GM18511 (cell line): ENCODE results near the gene CD24.
"Not testable (repeated sequence)": the region's sequence is repeated elsewhere in the genome, so short reads cannot be mapped to it uniquely, and the experiment has no call there.

Experiments used
- ATAC-seq: cut with Tn5 transposase; IDR thresholded peaks from one replicate; pipeline ENCODE4 v1.9.1; 2021; ENCODE audit warnings: mild to moderate bottlenecking, moderate library complexity; ENCODE audit not compliant: unreplicated experiment

The CD24 gene

DNA sequence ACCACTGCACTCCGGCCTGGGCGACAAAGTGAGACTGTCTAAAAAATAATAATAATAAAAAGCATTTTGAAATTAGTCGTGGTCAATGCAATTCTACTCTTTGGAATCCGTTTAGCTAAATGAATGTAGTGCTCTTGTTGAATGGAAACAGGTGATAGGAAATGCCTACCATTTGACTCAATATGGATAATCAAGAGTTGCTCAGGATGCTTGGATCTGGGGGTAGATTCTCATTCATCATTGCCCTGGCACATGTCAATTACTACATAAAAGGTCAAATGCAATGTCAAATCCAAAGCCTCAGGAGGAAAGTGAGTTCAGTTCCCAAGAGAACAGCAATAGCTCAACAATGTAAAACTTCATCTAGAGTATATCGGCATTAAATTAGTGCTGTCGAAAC lies 3.8 kb downstream of the CD24 start:
- not testable (repeated sequence) for ATAC-seq

DNA sequence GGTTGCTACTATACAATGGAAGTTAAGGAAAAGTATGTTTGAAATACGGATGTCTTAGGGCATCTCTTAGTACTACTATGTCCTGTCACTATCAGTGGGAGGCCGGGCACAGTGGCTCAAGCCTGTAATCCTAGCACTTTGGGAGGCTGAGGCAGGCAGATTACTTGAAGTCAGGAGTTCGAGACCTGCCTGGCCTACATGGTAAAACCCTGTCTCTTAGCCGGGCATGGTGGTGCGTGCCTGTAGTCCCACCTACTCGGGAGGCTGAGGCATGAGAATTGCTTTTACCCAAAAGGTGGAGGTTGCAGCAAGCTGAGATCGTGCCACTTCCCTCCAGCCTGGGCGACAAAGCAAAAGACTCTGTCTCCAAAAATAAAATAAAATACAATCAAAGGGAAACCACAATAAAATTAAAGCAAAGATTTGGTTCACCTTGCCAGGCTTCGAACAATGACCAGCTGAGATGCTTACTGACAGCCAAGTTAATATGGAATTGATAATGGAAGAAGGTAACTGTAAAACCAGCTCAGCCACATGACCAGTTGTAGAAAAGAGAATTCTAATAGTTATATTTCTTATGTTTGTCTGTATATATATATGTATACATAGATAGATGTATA lies 6.5 kb downstream of the CD24 start:
- no peak for ATAC-seq

DNA sequence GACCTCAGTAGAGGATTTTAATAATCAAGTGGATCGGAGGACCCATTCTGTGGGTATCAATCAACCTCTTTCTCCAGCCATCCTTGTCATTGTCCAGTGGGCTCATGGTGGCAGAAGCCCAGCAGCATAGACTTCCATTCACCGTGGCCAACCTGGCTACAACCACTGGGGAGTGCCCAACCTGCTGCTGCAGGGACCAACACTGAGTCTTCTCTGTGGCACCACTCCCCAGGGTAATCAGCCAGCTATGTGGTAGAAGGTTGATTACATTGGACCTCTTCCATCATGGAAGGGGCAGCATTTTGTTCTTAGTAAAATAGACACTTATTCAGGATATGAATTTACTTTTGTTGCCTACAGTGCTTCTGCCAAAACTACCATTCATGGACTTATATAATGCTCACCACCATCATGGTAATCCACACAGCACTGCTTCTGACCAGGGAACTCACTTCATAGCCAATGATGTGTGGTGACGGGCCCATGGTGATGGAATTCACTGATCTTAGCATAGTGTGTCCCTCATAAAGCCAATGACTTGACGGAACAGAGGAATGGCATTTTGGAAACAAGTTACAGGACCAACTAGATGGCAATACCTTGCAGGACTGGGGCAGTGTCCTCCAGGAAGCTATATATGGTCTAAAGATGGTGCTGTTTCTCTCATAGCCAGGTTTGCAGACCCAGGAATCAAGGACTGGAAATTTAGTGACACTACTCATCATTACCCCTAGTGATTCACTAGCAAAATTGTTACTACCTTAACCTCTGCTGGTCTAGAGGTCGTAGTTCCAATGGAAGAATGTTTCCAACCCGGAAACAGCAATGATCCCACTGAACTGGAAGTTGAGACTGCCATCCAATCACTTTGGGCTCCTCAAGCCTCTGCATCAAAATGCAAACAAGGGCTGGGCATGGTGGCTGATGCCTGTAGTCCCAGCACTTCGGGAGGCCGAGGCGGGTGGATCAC lies 7.6 kb downstream of the CD24 start:
- ATAC-seq, result no peak

DNA sequence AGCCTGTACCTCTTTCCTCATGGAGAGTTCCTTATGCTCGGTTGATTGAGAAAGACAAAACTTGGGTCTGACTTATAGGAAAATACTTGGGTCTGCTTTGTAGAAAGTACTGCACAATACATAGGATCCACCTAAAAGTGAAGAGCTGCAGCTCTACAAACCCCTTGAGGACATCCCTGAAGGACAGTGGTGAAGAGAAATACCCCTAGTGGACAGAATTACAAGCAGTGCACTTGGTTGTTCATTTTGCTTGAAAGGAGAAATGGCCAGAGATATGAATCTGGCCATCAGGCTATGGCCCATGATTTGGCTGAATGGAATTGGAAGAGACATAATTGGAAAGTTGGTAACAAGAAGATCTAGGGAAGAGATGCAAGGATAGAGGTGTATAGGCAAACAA lies 8.3 kb downstream of the CD24 start:
- ATAC-seq, result no peak

DNA sequence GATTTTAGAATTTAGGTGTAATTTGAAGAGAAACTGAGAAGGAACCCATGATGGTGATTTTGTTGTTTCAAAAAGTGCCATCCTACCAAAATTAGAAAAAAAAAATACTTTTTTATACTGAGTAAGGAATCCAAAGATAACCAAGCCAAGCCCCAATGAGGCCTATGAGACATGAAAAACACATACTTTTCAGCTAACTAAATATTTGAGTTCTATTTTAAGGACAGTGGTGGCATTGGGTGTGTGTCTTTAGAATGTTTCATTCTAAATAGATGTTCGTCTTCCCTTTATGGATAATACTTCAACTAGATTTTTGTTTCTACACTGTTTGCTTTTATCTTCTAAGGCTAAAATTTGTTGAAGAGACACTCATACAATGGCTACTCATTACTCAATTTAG lies 9.6 kb downstream of the CD24 start:
- no peak for ATAC-seq

DNA sequence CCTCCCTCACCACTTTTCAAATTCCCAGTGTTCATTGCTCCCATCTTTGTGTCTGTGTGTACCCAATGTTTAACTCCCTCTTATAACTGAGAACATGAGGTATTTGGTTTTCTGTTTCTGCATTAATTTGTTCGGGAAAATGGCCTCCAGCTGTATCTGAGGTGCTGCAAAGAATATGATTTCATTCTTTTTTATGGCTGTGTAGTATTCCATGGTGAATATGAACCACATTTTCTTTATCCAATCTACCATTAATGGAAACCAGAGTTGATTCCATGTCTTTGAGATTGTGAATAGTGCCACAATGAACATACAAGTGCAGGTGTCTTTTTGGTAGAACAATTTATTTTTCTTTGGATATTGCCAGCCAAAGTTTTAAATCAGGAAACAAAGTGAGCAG lies 10.4 kb downstream of the CD24 start:
- no peak for ATAC-seq

DNA sequence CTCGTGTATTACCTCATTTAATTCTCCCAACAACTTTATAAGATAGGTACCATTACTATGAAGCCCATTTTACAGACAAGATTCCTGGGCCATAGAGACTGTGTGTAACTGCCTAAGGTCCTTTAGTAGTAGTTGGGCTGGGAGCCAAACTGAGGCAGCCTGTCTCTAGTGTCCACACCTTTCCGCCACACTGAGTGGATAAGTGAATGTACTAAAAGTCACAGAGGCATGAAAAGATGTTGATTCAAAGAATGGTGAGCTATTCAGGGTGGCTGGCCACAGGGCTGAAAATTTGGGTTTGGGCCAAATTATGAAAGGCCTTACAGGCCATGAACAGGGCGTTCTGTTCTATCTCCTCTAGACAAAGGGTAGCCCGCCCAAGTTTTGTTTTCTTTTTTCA lies 11.0 kb downstream of the CD24 start:
- ATAC-seq, result no peak

DNA sequence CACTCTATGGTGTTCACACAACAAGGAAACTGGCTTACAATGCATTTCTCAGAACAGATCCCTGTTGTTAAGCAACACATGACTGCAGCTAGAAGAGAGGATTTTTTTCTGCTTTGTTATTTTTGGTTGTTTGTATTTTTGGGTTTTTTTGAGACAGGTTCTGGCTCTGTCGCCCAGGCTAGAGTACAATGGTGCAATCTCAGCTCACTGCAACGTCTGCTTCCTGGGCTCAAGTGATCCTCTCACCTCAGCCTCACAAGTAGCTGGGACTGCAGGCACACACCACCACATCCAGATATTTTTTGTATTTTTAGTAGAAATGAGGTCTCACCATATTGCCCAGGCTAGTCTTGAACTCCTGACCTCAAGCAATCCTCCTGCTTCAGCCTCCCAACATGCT lies 12.7 kb downstream of the CD24 start:
- no peak for ATAC-seq

DNA sequence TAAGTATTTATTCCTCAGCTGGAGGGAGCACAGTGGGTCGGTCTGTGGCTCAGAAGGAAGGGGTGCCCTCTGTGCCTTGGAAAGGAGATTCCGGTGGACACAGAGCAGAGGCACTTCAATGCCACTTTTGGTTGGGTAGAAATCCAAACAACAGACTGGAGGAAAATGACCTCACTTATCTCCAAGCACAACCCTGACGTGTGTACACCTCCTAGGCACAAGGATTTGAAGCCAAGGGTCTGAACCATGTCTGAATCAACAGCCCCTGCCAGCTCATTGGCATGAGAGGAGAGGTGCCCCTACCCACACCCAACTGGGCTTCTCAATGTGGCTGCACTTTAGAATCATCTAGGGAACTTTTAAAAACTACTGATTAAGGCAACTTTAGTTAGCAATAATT lies 13.4 kb downstream of the CD24 start:
- no peak for ATAC-seq

DNA sequence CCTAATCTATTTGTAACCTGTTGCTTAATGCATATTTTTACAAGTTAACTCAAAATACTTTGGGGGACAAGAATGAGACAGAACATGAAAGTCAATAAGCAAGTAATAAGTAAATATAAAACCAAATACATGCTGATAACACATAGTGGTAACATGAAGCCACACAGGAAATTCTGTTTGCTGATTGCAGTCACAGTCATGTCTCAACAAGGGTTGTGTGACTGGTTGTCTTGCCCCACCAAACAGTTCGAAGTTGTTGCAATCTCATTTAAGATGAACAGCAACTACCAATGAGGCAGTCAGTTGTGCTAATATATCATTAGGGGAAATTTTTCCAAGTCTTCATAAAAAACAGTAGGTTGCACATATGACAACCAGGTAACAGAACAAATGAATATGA lies 14.5 kb downstream of the CD24 start:
- ATAC-seq, result no peak

DNA sequence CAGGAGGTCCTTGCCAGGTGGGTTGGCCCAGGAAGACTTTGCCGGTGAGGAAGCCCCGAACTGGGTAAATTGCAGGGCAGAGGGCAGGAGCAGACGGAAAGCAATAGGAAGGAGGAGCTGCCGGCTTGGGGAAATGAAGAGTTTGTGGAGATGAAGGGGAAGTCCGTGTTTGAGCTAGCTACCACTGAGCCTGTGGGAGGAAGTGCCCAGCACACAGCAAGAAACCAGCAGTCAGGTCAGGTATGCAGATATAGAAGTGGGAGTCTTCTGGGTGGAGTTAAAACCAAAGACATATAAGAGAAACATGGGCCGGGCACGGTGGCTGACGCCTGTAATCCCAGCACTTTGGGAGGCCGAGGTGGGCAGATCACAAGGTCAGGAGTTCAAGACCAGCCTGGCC lies 34.7 kb downstream of the CD24 start:
- ATAC-seq, result peak; percentile 72

DNA sequence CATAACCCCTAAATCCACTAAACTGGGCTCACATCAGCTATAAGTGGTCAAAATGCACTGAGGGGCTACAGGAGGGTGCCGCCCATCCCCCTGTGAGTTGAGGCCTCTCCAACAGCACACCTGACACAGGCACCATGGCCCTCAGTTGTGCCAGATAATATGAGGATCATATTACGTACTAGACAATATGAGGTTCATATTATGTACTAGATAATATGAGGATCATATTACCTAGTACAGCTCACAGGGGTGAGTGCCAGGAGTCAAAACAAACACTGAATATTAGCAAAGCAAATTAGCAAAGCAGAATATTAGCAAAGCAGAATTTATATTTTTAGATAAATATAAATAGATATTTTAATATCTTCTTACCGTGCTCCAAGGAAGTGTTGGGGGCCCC lies 35.3 kb downstream of the CD24 start:
- ATAC-seq, result no peak

DNA sequence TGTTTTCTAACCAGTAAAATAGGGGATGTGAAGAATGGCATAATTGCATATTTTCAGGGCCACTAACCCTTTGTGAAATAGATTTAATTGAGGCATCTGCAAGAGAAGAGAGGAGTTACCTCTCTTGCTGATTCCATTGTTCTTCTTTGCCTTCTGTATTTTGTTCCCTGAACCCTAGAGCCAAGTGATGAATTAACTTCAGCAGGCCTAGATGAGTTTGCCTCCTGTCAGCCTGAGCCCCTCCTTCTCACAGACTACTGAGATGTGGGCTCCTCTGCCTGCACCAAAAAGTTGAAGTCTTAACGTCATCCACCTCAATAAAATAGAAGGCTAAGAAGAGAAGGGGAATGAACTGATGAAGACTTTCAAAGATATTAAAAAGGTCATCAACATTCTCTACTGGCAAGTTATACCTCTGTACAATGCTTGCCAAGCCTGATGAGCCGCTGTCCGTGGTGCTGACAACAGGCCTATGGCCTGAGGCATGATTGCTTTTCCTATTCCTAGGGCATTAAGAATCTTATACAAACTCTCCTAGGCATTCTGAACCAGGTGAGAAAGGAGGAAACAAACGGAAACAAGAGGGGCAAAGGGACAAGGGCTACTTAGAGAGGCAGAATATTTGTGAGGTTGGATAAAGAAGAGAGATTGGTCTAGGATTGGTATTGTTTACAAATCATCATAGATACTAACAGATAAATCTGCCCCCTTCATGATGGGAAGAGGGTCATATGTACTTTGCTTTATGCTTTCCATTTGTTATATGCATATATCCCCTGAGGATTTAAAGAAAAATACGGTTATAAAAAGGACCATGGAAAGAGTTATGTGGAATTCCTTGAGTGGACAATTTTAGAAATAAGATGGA lies 46.8 kb downstream of the CD24 start:
- ATAC-seq, result no peak

DNA sequence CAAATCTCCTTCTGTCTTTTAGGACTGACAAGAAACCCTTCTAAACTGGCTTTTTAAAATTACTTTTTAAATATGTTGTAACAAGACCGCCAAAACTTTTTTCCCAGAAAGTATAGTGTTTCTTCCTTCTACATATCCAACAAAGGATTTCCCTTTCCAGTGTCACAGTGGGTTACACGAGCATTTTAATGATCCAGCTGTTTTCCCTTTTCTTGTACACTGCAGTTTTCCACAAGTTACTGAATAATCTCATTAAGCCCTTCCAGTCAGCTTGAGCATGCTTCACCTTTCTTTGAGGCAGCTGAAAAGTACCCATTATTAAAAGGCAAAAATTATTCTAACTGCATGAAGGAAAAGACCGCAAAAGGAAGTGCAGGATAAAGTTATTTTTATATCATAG lies 48.6 kb downstream of the CD24 start:
- no peak for ATAC-seq

DNA sequence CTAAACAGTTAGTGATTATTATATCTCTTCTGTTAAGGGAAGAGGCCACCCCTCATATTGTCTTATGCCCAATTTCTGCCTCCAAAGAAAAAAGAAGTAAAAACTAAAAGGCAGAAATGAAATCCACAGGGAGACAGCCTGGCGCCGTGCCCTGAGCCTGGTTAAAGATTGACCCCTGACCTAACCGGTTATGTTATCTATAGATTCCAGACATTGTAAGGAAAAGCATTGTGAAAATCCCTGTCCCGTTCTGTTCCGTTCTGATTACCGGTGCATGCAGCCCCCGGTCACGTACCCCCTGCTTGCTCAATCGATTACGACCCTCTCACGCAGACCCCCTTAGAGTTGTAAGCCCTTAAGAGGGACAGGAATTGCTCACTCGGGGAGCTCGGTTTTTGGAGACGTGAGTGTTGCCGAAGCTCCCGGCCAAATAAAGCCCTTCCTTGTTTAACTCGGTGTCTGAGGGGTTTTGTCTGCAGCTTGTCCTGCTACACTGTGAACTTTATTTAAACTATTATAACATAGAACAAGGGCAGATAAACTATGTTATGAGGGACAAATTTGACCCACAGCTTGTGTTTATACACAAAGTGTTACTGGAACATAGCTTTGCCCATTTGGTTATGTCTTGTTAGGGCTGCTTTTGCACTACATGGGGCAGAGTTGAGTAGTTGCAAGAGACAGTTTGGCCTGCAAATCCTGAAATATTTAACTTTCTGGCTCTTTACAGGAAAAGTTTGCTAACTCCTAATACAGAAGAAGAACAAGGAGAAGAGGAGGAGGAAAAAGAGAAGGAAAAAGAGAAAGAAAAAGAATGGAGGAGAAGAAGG lies 49.6 kb downstream of the CD24 start:
- no peak for ATAC-seq

DNA sequence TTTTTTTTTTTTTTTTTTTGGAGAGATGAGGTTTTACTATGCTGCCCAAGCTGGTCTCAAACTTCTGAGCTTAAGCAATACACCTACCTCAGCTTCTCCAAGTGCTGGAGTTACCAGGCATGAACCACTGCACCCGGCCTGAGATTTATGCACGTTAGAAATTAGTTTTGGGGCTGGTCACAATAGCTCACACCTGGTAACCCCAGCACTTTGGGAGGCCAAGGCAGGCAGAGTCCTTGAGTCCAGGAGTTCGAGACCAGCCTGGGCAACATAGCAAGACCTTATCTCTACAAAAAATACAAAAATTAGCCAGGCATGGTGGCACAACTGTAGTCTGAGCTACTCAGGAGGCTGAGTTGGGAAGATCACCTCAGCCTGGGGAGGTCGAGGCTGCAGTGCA lies 51.9 kb downstream of the CD24 start:
- no peak for ATAC-seq
